GM19372 (cell line): ENCODE data around the gene PODN.

Experiments
- ATAC-seq: cut with Tn5 transposase; IDR thresholded peaks from one replicate; pipeline ENCODE4 v1.9.1; 2021; ENCODE audit warnings: mild to moderate bottlenecking, low read depth, moderate library complexity; ENCODE audit not compliant: unreplicated experiment

PODN gene

GRCh38 chr1:53128401-53128800 lies 66.4 kb downstream of the PODN start:
- ATAC-seq = no peak

GRCh38 chr1:53129891-53130597 lies 68.0 kb downstream of the PODN start:
- no peak for ATAC-seq

GRCh38 chr1:53130598-53130877 lies 68.5 kb downstream of the PODN start:
- ATAC-seq = no peak

GRCh38 chr1:53130878-53131589 lies 69.0 kb downstream of the PODN start:
- ATAC-seq = no peak

GRCh38 chr1:53131590-53131938 lies 69.6 kb downstream of the PODN start:
- no peak for ATAC-seq

GRCh38 chr1:53132176-53132575 lies 70.2 kb downstream of the PODN start:
- no peak for ATAC-seq

- no peak for ATAC-seq
Observed at GRCh38 chr1:53133261-53134041, 71.4 kb downstream of the PODN start.

GRCh38 chr1:53134042-53134485 lies 72.1 kb downstream of the PODN start:
- ATAC-seq = no peak
